Activated CD4-positive, alpha-beta T cell treated with anti-CD3 and anti-CD28 coated beads, Interleukin-2, amount 10 ng/mL, durations not matched to agents 7 days and 5 days (primary cell): ENCODE data around the gene OR1F1. TPM values are rescaled to one million over a fixed set of nuclear protein-coding genes. Genes with fewer than 3 reads are reported as not detected.
"Not testable (repeated sequence)": the region's sequence is repeated elsewhere in the genome, so short reads cannot be mapped to it uniquely, and the experiment has no call there.

ENCODE experiments used
- CTCF ChIA-PET: fragments of 350-600 bp; sonication (Branson Sonifier 250); formaldehyde crosslinking; loops from one replicate; lab custom pipeline; 2021; ENCODE audit warnings: antibody characterized with exemption; lab: Charles Lee
- POLR2A ChIA-PET: fragments of 350-600 bp; sonication (Branson Sonifier 250); formaldehyde crosslinking; loops from one replicate; lab custom pipeline; 2021; ENCODE audit warnings: antibody characterized with exemption; lab: Charles Lee
- DNase-seq: peaks from one replicate; pipeline ENCODE4 v3.0.0-alpha.2; 2020
- H3K27ac Mint-ChIP-seq: one replicate; pipeline ENCODE4 v1.8.0; 2021; ENCODE audit warnings: mild to moderate bottlenecking, moderate library complexity, mixed read lengths
- H3K27me3 Mint-ChIP-seq: one replicate; pipeline ENCODE4 v1.8.0; 2021; ENCODE audit warnings: mixed read lengths
- H3K36me3 Mint-ChIP-seq: one replicate; pipeline ENCODE4 v1.8.0; 2021; ENCODE audit warnings: low read depth, mixed read lengths
- H3K4me1 Mint-ChIP-seq: one replicate; pipeline ENCODE4 v1.8.0; 2021; ENCODE audit warnings: mixed read lengths
- H3K4me3 Mint-ChIP-seq: one replicate; pipeline ENCODE4 v1.8.0; 2021; ENCODE audit warnings: mild to moderate bottlenecking, moderate library complexity, mixed read lengths
- H3K9me3 Mint-ChIP-seq: one replicate; pipeline ENCODE4 v1.8.0; 2021; ENCODE audit warnings: mixed read lengths
- total RNA-seq, 2 experiments: library from RNA; stranded (reverse); gene quantifications; one replicate each; pipeline ENCODE4 v1.2.3, GENCODE V29; 2021

The OR1F1 gene
- total RNA-seq, 2 experiments from 2014 or later = not detected

DNA sequence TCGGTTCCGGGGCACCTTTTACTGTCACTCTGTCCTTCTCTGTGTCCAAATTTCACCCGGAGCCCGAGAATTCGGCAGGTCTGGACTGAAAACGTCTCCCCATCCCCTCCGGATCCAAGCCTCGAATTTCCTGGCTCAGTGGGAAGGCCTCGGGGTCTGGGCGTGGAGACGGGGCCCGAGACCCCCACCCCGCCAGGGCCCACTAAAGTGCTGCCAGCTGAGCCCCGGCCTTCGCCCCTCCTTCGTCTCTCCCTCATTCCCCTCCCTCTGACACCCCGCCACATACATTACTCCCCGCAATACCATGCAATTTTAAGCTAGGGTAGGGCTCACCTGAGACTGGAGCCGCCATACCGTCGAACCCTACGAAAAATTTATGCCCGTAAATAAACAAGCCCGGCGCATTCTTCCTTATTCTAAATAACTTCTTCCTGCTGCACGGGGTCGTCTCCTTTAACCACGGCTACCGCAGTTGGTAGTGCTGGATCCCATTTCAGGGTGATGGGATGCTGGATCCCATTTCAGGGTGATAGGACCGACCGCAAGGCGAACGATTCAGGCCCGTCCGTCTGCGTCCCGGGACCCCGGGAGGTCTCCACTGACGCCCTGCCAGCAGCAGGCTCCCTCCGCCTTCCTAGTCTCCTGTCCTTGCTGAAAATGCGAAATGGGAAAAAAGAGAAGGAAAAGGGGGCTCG lies 4.4 kb upstream of the OR1F1 start:
- Mint-ChIP-seq H3K4me3 (peak overlapping the region; percentile 53), H3K27me3 (peaks cover 89% of the 10 kb centered on the region), H3K36me3 (peaks cover 14% of the 10 kb centered on the region), H3K27ac (peak overlapping the region; percentile 85), H3K4me1 (peaks cover 29% of the 10 kb centered on the region), H3K9me3 (peaks cover 21% of the 10 kb centered on the region)
- CTCF ChIA-PET = interaction anchor here (0.8 to 2.4 kb wide), 9 partner anchors 8 to 106 kb away, joined by 3 to 10 read pairs (median 3); no protein-coding TSS in a partner anchor
- POLR2A ChIA-PET = no interaction called here
- DNase-seq = no peak

DNA sequence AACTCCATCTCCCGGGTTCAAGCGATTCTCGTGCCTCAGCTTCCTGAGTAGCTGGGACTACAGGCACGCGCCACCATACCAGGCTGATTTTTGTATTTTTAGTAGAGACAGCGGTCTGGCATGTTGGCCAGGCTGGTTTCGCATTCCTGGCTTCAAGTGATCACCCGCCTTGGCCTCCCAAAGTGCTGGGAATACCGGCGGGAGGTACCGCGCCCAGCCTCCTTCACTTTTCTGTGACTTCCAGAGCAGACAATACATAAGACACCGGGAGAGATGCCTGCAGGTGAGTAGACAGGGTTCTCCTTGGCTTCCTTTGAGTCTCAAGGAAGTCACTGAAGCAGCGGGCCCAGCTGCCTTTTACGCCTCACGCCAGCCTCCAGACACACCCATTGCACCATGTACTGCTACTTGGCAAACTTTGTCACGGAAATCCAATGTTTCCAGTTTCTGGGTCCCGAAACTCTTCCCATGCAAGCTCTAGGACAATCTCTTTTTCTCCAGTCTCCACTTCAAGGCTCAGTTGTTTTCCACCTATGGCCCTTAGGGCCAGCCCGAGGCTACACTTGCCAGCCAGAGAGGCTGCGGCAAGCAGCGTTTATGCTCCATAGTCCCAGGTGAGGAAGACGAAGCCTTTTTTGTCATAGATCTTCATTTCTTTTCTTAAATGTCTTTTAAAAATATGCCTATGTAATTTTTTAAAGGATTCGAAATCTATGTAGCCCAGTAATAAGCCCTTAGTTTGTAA lies 886 bp upstream of the OR1F1 start:
- Mint-ChIP-seq H3K27ac (peak overlapping the region; percentile 60), H3K4me1 (peaks cover 56% of the 10 kb centered on the region)

DNA sequence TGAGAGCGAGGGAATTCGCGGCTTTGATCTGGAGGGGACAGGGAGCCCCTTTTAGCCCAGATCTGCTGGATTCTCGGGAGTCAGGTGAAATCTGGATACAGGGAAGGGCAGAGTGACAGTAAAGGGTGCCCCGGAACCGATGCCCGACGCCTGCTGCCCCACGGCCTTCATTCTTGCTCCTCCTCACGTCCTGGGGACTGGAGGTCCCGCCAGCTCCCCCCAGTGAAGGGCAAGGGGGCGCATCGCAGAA lies 596 bp downstream of the OR1F1 start:
- H3K36me3 Mint-ChIP-seq = peaks cover 17% of the 10 kb centered on the region
- ChIA-PET POLR2A (no interaction called here), CTCF (interaction anchor here (0.9 kb wide), 1 partner anchor 17 kb away, joined by 3 read pairs; no protein-coding TSS in a partner anchor)
- H3K9me3 Mint-ChIP-seq = peaks cover 21% of the 10 kb centered on the region
- peaks cover 47% of the 10 kb centered on the region for H3K4me1 Mint-ChIP-seq
- H3K4me3 Mint-ChIP-seq = peak overlapping the region; percentile 64
- peaks cover 76% of the 10 kb centered on the region for H3K27me3 Mint-ChIP-seq
- H3K27ac Mint-ChIP-seq = peak overlapping the region; percentile 73
- DNase-seq = no peak

More for the DNA sequence above, 886 bp upstream of the OR1F1 start:
- Mint-ChIP-seq H3K36me3 (peaks cover 21% of the 10 kb centered on the region), H3K9me3 (peaks cover 21% of the 10 kb centered on the region), H3K27me3 (peaks cover 86% of the 10 kb centered on the region), H3K4me3 (no peak overlapping the region)
- ChIA-PET CTCF (interaction anchor here (0.7 to 1.6 kb wide), 5 partner anchors 15 to 156 kb away, joined by 3 to 7 read pairs (median 4); partner anchors contain the start of gene ZNF263), POLR2A (interaction anchor here (0.6 kb wide), 2 partner anchors 57 to 190 kb away, joined by 5 to 7 read pairs; no protein-coding TSS in a partner anchor)
- DNase-seq = no peak

DNA sequence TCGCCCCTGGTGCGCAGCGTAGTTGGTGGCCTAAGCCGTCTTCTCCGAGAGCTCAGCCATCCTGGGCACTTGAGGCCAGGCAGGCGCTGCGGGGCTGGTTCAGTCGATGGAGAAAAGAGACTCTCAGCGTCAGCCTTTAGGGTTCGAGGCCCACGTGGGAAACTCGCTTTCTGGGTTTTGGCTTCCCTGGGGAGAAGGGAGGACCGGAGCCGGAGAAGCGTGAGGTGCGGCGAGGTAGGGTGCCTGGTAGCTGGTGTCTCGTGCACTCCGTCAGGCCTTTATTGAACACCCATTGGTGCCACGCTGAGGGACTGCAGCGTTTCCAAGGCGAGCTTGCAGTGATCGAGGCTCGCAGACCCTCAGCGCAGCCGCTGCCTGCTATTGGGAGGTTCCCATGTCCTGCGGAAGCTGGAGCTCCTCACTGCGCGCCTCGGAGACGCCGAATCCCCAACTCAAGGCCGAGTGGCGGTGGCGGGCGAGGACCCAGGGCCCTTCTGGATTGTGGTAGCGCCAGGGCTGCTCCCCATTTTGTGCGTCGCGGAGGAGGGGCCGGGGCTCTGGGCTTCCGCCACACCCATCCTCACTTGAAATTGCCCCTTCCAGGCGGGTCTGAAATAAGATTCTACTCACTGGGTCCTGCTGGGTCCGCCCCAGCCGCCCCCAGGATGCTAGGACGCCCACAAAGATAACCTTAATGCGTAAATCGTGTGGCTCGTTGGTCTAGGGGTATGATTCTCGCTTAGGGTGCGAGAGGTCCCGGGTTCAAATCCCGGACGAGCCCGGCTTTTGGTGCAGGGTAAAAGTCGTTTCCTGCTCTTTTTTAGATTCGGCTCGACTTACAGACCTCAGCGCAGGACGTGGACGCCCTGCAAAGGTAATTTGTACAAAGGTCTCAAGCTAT lies 1.2 kb downstream of the OR1F1 start:
- H3K27ac Mint-ChIP-seq = peak overlapping the region; percentile 73
- H3K4me1 Mint-ChIP-seq = peaks cover 44% of the 10 kb centered on the region
- H3K36me3 Mint-ChIP-seq = peaks cover 14% of the 10 kb centered on the region
- H3K4me3 Mint-ChIP-seq = peak overlapping the region; percentile 64
- ChIA-PET CTCF (interaction anchor here (0.6 to 0.9 kb wide), 2 partner anchors 17 to 292 kb away, joined by 3 read pairs; no protein-coding TSS in a partner anchor), POLR2A (interaction anchor here (0.6 kb wide), 2 partner anchors 29 to 45 kb away, joined by 5 to 10 read pairs; no protein-coding TSS in a partner anchor)
- peaks cover 76% of the 10 kb centered on the region for H3K27me3 Mint-ChIP-seq
- peaks cover 23% of the 10 kb centered on the region for H3K9me3 Mint-ChIP-seq
- DNase-seq = peak; percentile 27

DNA sequence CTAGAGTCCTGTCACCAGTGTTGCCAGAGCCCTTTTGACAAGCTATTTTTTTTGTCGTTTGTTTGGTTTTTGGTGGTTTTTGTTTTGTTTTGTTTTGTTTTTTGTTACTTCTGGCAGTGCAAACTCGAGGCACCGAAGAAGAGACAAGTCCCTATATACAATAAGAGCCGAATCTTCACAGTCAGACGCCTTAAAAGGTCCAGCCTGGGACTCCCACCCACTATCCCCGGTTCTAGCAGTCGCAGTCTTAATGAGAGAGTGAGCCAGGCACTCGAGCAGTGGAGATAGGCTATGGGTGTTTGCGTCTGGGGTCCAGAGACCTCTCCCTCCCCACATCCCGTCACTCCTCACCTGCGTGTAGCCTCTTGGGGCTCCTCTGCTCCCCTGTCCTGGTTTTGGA lies 1.9 kb downstream of the OR1F1 start:
- Mint-ChIP-seq H3K4me3 (peak overlapping the region; percentile 64), H3K9me3 (peaks cover 23% of the 10 kb centered on the region), H3K27me3 (peaks cover 76% of the 10 kb centered on the region), H3K27ac (peak overlapping the region; percentile 73), H3K4me1 (peaks cover 41% of the 10 kb centered on the region), H3K36me3 (peaks cover 12% of the 10 kb centered on the region)
- ChIA-PET CTCF (interaction anchor here (0.6 kb wide), 1 partner anchor 291 kb away, joined by 3 read pairs; no protein-coding TSS in a partner anchor), POLR2A (no interaction called here)
- DNase-seq = no peak

DNA sequence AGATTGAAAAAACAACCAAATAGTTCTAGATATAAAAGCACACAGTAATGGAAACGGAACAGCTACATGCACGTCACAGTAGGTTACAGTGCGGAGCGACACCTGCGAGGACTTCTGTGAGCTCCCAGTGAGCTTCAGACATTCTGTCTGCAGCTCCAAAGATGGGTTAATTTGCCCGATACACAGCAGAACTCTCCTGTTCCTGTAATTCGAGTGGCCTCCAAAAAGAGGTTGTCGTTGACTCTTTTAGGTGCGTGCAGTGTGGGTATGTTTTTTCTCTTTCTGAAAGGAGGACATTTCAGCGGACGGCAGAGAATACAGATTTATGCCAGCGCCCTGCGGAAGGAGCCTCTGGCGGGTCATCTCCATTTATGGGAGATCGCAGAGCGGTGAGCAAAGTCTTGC lies 2.9 kb downstream of the OR1F1 start:
- ChIA-PET POLR2A (no interaction called here), CTCF (interaction anchor here (0.6 to 1.8 kb wide), 5 partner anchors 8 to 190 kb away, joined by 3 to 10 read pairs (median 3); no protein-coding TSS in a partner anchor)
- H3K27ac Mint-ChIP-seq = peak overlapping the region; percentile 69
- peaks cover 12% of the 10 kb centered on the region for H3K36me3 Mint-ChIP-seq
- H3K4me1 Mint-ChIP-seq = peaks cover 41% of the 10 kb centered on the region
- peaks cover 71% of the 10 kb centered on the region for H3K27me3 Mint-ChIP-seq
- H3K9me3 Mint-ChIP-seq = peaks cover 20% of the 10 kb centered on the region
- peak overlapping the region; percentile 29 for H3K4me3 Mint-ChIP-seq
- no peak for DNase-seq

DNA sequence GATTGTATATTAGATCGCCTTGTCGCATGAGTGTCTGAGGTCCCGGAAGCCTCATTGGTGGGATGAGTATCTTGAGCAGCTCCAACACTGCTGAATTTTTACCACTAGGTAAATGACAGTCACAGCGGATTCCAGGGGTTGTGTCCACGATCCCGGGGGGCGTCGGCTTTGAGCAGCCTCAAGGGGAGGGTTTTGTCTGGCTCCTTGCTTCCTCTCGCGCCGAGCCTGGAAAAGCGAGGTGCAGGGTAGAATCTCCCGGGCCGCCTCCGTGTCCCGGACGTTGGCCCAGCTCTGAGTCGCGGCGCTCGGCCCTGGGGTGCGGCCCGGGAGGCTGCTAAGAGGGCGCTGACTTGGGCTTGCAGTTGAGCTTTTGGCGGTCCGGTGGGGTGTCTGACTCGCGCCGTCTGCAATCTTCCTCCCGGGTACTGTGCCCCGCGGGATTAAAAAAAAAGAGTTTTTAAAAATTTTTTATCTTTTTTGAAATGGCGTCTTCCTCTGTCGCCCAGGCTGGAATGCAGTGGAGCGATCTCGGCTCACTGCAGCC lies 4.5 kb downstream of the OR1F1 start:
- H3K9me3 Mint-ChIP-seq = peaks cover 14% of the 10 kb centered on the region
- ChIA-PET POLR2A (no interaction called here), CTCF (interaction anchor here (1.0 to 1.8 kb wide), 3 partner anchors 10 to 12 kb away, joined by 3 to 10 read pairs (median 3); no protein-coding TSS in a partner anchor)
- H3K27ac Mint-ChIP-seq = no peak overlapping the region
- H3K27me3 Mint-ChIP-seq = peaks cover 55% of the 10 kb centered on the region
- H3K4me3 Mint-ChIP-seq = no peak overlapping the region
- H3K36me3 Mint-ChIP-seq = peaks cover 11% of the 10 kb centered on the region
- no peak for DNase-seq
- peaks cover 36% of the 10 kb centered on the region for H3K4me1 Mint-ChIP-seq

DNA sequence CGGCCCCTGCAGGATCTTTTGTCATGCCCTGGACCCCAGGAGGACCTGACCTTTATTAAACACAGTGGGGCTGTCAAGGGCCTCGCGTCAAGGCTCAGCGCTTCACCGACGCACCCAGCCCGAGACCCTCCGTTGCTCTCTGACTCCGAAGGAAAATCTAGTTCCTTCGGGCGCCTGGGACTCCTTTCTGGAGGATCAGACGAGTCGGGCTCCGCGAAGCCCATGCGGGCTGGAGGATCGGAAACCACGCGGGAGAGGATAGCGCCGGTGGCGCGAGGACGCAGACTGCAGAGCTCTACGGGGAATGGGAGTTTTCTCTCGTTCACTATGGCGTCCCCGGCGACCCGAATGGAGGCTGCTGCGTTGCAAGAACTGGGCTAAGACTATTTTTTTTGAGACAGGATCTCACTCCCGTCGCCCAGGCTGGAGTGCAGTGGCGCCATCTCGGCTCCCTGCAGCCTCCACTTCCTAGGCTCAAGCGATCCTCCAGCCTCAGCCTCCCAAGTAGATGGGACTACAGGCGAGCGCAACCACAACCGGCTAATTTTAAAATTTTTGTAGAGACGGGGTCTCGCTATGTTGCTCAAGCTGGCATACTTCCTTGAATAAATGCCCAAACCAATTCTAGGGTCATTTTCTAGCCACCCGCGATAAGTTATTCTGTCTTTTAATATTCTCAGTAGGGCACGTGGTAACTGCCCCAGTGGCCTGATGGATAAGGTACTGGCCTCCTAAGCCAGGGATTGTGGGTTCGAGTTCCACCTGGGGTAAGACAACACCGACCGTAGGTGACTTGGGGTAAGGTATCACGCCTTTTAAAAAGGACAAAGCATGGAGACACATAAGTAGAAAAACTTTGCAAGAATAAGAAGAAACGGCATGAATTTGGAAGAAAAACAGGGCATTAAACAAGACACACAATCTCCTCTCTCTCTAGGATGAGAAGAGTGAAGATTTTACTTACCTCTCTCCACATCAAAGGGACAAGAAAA lies 5.5 kb downstream of the OR1F1 start:
- no peak for DNase-seq
- CTCF ChIA-PET = interaction anchor here (1.0 kb wide), 1 partner anchor 11 kb away, joined by 3 read pairs; no protein-coding TSS in a partner anchor
- peaks cover 51% of the 10 kb centered on the region for H3K27me3 Mint-ChIP-seq
- POLR2A ChIA-PET = no interaction called here
- H3K4me1 Mint-ChIP-seq = peaks cover 30% of the 10 kb centered on the region
- no peak overlapping the region for H3K4me3 Mint-ChIP-seq
- H3K27ac Mint-ChIP-seq = no peak overlapping the region
- peaks cover 10% of the 10 kb centered on the region for H3K9me3 Mint-ChIP-seq
- H3K36me3 Mint-ChIP-seq = peaks cover 8% of the 10 kb centered on the region

DNA sequence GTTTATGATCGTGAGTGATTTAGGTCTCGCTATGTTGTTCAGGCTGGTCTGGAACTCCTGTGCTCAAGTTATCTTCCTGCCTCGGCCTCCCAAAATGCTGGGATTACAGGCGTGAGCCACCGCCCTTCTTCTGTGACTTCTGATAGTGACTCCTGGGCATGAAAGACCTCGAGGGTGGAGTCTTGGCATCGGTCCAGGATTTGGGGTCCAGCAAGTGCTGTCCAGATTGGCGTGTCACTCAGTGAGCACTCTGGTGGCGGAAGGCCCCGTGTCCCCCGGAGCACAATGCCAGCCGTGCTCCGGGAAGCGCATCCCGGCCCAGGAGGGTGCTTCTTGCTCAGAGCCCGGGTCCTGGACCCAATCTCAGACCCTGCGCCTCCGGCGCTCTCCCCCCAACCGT lies 6.8 kb downstream of the OR1F1 start:
- no peak overlapping the region for H3K27ac Mint-ChIP-seq
- H3K27me3 Mint-ChIP-seq = peaks cover 39% of the 10 kb centered on the region
- no peak overlapping the region for H3K4me3 Mint-ChIP-seq
- POLR2A ChIA-PET = no interaction called here
- DNase-seq = no peak
- peaks cover 5% of the 10 kb centered on the region for H3K36me3 Mint-ChIP-seq
- H3K4me1 Mint-ChIP-seq = peaks cover 18% of the 10 kb centered on the region
- H3K9me3 Mint-ChIP-seq = peaks cover 10% of the 10 kb centered on the region
- CTCF ChIA-PET = no interaction called here

DNA sequence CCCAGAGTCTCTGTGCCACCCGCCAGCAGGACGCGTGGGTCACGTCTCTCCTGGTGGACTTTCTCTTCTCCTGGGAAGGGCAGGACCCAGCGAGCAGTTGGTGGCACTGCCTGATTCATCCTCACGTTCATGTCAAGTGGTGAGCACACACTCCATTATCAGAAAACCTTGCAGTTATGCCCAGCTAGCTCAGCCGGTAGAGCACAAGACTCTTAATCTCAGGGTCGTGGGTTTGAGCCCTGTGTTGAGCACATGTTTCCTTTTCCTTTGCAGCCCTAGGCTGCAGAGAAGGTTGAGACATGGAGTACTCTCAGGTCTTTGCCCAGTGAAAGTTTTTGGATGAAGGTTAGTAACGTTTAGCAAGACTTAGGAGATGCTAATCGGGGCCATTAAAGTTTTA lies 8.0 kb downstream of the OR1F1 start:
- peaks cover 10% of the 10 kb centered on the region for H3K9me3 Mint-ChIP-seq
- H3K4me1 Mint-ChIP-seq = peaks cover 8% of the 10 kb centered on the region
- ChIA-PET POLR2A (no interaction called here), CTCF (no interaction called here)
- no peak overlapping the region for H3K4me3 Mint-ChIP-seq
- H3K36me3 Mint-ChIP-seq = no peaks in the 10 kb centered on the region
- H3K27me3 Mint-ChIP-seq = peaks cover 29% of the 10 kb centered on the region
- DNase-seq = no peak
- H3K27ac Mint-ChIP-seq = no peak overlapping the region

DNA sequence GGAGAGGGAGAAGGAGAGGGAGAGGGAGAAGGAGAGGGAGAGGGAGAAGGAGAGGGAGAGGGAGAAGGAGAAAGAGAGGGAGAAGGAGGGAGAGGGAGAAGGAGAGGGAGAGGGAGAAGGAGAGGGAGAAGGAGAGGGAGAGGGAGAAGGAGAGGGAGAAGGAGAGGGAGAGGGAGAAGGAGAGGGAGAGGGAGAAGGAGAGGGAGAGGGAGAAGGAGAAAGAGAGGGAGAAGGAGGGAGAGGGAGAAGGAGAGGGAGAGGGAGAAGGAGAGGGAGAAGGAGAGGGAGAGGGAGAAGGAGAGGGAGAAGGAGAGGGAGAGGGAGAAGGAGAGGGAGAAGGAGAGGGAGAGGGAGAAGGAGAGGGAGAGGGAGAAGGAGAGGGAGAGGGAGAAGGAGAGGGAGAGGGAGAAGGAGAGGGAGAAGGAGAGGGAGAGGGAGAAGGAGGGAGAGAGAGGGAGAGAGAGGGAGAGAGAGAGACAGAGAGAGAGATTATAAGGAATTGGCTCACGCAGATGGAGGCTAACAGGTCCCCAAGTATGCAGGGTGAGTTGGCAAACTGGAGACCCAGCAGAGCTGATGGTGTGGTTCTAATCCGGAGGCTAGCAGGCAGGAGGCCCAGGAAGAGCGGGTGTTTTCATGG lies 9.8 kb downstream of the OR1F1 start:
- Mint-ChIP-seq H3K9me3 (peaks cover 11% of the 10 kb centered on the region), H3K27me3 (peaks cover 26% of the 10 kb centered on the region)
- POLR2A ChIA-PET, H3K36me3 Mint-ChIP-seq, H3K4me1 Mint-ChIP-seq, DNase-seq, H3K27ac Mint-ChIP-seq, H3K4me3 Mint-ChIP-seq: not testable (repeated sequence)
- CTCF ChIA-PET = interaction anchor here (0.8 to 2.1 kb wide), 2 partner anchors 10 to 15 kb away, joined by 3 to 11 read pairs; no protein-coding TSS in a partner anchor
